ENCODE results near the gene SBNO2. TPM values are rescaled to one million over a fixed set of nuclear protein-coding genes. Genes with fewer than 3 reads are reported as not detected.

Gene SBNO2
- total and polyA plus RNA-seq, 8 donors, result 16.3 to 74.7 (median 42.7) TPM

GRCh38 chr19:1109032-1109551 is 65.0 kb downstream of the SBNO2 start:
- no peaks in the 10 kb centered on the region for H3K27me3 ChIP-seq
- no peak for TF ChIP-seq CTCF (IDR thresholded peaks at IDR 0.05)
- no peak for TF ChIP-seq EP300 (IDR thresholded peaks at IDR 0.05)
- TF ChIP-seq POLR2AphosphoS5 (IDR thresholded peaks at IDR 0.05), result no peak
- H3K9me3 ChIP-seq, result no peaks in the 10 kb centered on the region
- DNase-seq, result no peak
- intact Hi-C loops (cut with DNase I; ENCODE audit: low total_unique reads), result no loop called here
- no peak overlapping the region for H3K4me3 ChIP-seq
- H3K36me3 ChIP-seq, result peaks cover 51 to 85% (median 81%) of the 10 kb centered on the region in 4 donors
- peaks cover 33 to 62% (median 56%) of the 10 kb centered on the region in 4 donors for H3K4me1 ChIP-seq
- no peak overlapping the region for H3K27ac ChIP-seq
- 85 to 92% (median 88%) methylated on average over 28 to 48 of the region's 48 CpGs for WGBS, 5 donors

- TF ChIP-seq EP300 (IDR thresholded peaks at IDR 0.05) (no peak), POLR2AphosphoS5 (IDR thresholded peaks at IDR 0.05) (peak in 1 of 3 donors; percentile 3), CTCF (IDR thresholded peaks at IDR 0.05) (no peak)
- Histone ChIP-seq H3K27ac (no peak overlapping the region), H3K27me3 (no peaks in the 10 kb centered on the region), H3K4me3 (no peak overlapping the region), H3K4me1 (peaks cover 27 to 57% (median 52%) of the 10 kb centered on the region in 4 donors), H3K36me3 (peaks cover 49 to 79% (median 76%) of the 10 kb centered on the region in 4 donors), H3K9me3 (no peaks in the 10 kb centered on the region)
- intact Hi-C loops (cut with DNase I; ENCODE audit: low total_unique reads), result no loop called here
- 93 to 96% (median 94%) methylated on average over 43 to 89 of the region's 89 CpGs for WGBS, 5 donors
- no peak for DNase-seq
These were observed 65.6 kb downstream of the SBNO2 start for GRCh38 chr19:1108291-1109031.

- peak overlapping the region in 2 of 5 donors; percentile 49 to 99 for H3K27ac ChIP-seq
- H3K9me3 ChIP-seq, result no peaks in the 10 kb centered on the region
- no peak overlapping the region for H3K4me3 ChIP-seq
- WGBS, 5 donors, result 90 to 93% (median 90%) methylated on average over 17 to 25 of the region's 25 CpGs
- DNase-seq, result no peak
- intact Hi-C loops (cut with DNase I; ENCODE audit: low total_unique reads), result no loop called here
- no peaks in the 10 kb centered on the region for H3K27me3 ChIP-seq
- TF ChIP-seq POLR2A (IDR thresholded peaks at IDR 0.05) (no peak), EP300 (IDR thresholded peaks at IDR 0.05) (no peak), CTCF (IDR thresholded peaks at IDR 0.05) (no peak), POLR2AphosphoS5 (IDR thresholded peaks at IDR 0.05) (no peak)
- peaks cover 49 to 72% (median 72%) of the 10 kb centered on the region in 4 donors for H3K36me3 ChIP-seq
- H3K4me1 ChIP-seq, result peaks cover 27 to 57% (median 52%) of the 10 kb centered on the region in 4 donors
These were observed 66.3 kb downstream of the SBNO2 start for GRCh38 chr19:1107661-1108261.

- peak overlapping the region in 2 of 5 donors; percentile 49 to 99 for H3K27ac ChIP-seq
- H3K4me1 ChIP-seq, result peaks cover 27 to 57% (median 52%) of the 10 kb centered on the region in 4 donors
- H3K27me3 ChIP-seq, result no peaks in the 10 kb centered on the region
- H3K4me3 ChIP-seq, result peak overlapping the region in 1 of 4 donors; percentile 7
- H3K9me3 ChIP-seq, result no peaks in the 10 kb centered on the region
- 45 to 57% (median 56%) methylated on average over 10 to 17 of the region's 17 CpGs for WGBS, 5 donors
- DNase-seq, result peak in 1 of 2 donors; percentile 48
- intact Hi-C loops (cut with DNase I; ENCODE audit: low total_unique reads), result no loop called here
- H3K36me3 ChIP-seq, result peaks cover 48 to 65% (median 64%) of the 10 kb centered on the region in 4 donors
- no peak for TF ChIP-seq POLR2AphosphoS5 (IDR thresholded peaks at IDR 0.05)
- TF ChIP-seq CTCF (IDR thresholded peaks at IDR 0.05), result no peak
- TF ChIP-seq EP300 (IDR thresholded peaks at IDR 0.05), result no peak
- no peak for TF ChIP-seq POLR2A (IDR thresholded peaks at IDR 0.05)
These were observed 67.0 kb downstream of the SBNO2 start for GRCh38 chr19:1106841-1107660.

All from stomach (tissue), 9 donors.